Ovary (tissue), 9 donors: ENCODE data around the gene MYOM1. TPM values are rescaled to one million over a fixed set of nuclear protein-coding genes. Genes with fewer than 3 reads are reported as not detected.
"Not testable (repeated sequence)": the region's sequence is repeated elsewhere in the genome, so short reads cannot be mapped to it uniquely, and the experiment has no call there.

Source experiments
- DNase-seq, 5 donors: peaks; one replicate each; pipeline ENCODE4 v3.0.0-alpha.2; 2019 to 2020
- H3K27ac ChIP-seq, 2 donors: fragments of 200-600 bp; one replicate each; pipeline versions ENCODE4 v1.5.1 to v1.8.0; 2019 to 2022
- H3K27me3 ChIP-seq: fragments of 200-600 bp; one replicate; pipeline ENCODE4 v1.8.0; 2022
- H3K36me3 ChIP-seq: fragments of 200-600 bp; sonication (generic); one replicate; pipeline ENCODE4 v1.5.1; 2019
- H3K4me1 ChIP-seq: one replicate; pipeline ENCODE4 v1.8.1; 2013; ENCODE audit warnings: mild to moderate bottlenecking, moderate library complexity; ENCODE audit not compliant: insufficient read depth
- H3K4me3 ChIP-seq: fragments of 200-600 bp; sonication (generic); one replicate; pipeline ENCODE4 v1.5.1; 2017
- H3K9me3 ChIP-seq, 2 donors: fragments of 200-600 bp in 1 of 2; sonication (generic) in 1 of 2; one replicate each; pipeline versions ENCODE4 v1.5.1 to v1.8.1; 2013 to 2019; ENCODE audit warnings: mild to moderate bottlenecking in 1 of 2, moderate library complexity in 1 of 2
- CTCF ChIP-seq, 3 donors: fragments of 450-650 bp in 2 of 3; fragments of 200-600 bp in 1 of 3; IDR thresholded peaks; one replicate each; pipeline versions ENCODE4 v1.5.1 to v1.8.0; 2016 to 2022; ENCODE audit warnings: antibody characterized with exemption in 3 of 3, mild to moderate bottlenecking in 1 of 3
- EP300 ChIP-seq: sonication (generic); formaldehyde crosslinking; IDR thresholded peaks from one replicate; pipeline ENCODE4 v1.6.1; 2017; ENCODE audit warnings: antibody characterized with exemption
- POLR2A ChIP-seq: fragments of 450-650 bp; IDR thresholded peaks from one replicate; pipeline ENCODE4 v1.6.1; 2017; ENCODE audit warnings: antibody characterized with exemption, mild to moderate bottlenecking, moderate library complexity
- WGBS, 3 donors: extraction: QIAGEN DNeasy Blood & Tissue Kit in 1 of 3; methylation state at CpG; one replicate each; pipeline versions ENCODE4 v1.1.5 to v1.1.7; 2013 to 2017; 5-methylcytosine and 5-hydroxymethylcytosine counted together
- intact Hi-C, 4 donors: fragments of 100-400 bp; cut with DNase I; formaldehyde crosslinking; loops; one replicate each; pipeline versions ENCODE4 v1.11.0 to v1.15.1; 2022 to 2023
- polyA plus RNA-seq, 2 donors: library from polyadenylated mRNA; stranded (reverse); fragments of 200-250 nt in 1 of 2; fragments of 350-450 nt in 1 of 2; fragmentation: Illumina TruSeq in 1 of 2; extraction: RNeasy Lipid Tissue Mini Kit (QIAGEN cat#74804) in 1 of 2; gene quantifications; one replicate each; pipeline ENCODE4 v1.2.3, GENCODE V29; 2013 to 2014
- total RNA-seq, 7 donors: library from RNA; depleted of rRNA in 2 of 7; stranded (reverse); fragments of >200 nt in 2 of 7; fragmentation: NEBNext Ultra II Directional in 3 of 7; extraction: Animal tissue kit (Norgen Biotek cat#: 25700) in 3 of 7; gene quantifications; one replicate each; pipeline versions ENCODE4 v1.1.0 to v1.2.4, GENCODE V29; 2016 to 2023
- donor health status: DM: no; HTN: no; CAD: no; lungs with moderate emphysema.
- donor health status: DM: no; HTN: no; CAD: no.
- donor health status: Bipolar disorder and iron deficiency.
- donor health status: DM: yes; HTN: yes; CAD: no.
- donor health status: DM: no; HTN: no; CAD: no.
- donor health status: DM: yes; HTN: yes; CAD: no.

Gene MYOM1
- total and polyA plus RNA-seq, 9 donors = 0.69 to 21.0 (median 3.6) TPM

GRCh38 chr18:3074087-3074486 lies 145.7 kb downstream of the MYOM1 start:
- H3K27ac ChIP-seq = no peak overlapping the region
- intact Hi-C loops = no loop called here
- no peak for TF ChIP-seq POLR2A

GRCh38 chr18:3073353-3073752 lies 146.4 kb downstream of the MYOM1 start:
- H3K9me3 ChIP-seq, H3K4me3 ChIP-seq, H3K4me1 ChIP-seq, H3K27me3 ChIP-seq, H3K27ac ChIP-seq, DNase-seq, H3K36me3 ChIP-seq, intact Hi-C loops: not testable (repeated sequence)
- WGBS, 3 donors = 98 to 99% (median 98%) methylated on average over 3 of the region's 3 CpGs

More at GRCh38 chr18:3074087-3074486, 145.7 kb downstream of the MYOM1 start:
- Histone ChIP-seq H3K27me3 (no peaks in the 10 kb centered on the region), H3K36me3 (no peaks in the 10 kb centered on the region), H3K9me3 (no peaks in the 10 kb centered on the region), H3K4me1 (no peaks in the 10 kb centered on the region), H3K4me3 (no peak overlapping the region)
- DNase-seq = no peak

- intact Hi-C loops = no loop called here
- Histone ChIP-seq H3K9me3 (no peaks in the 10 kb centered on the region), H3K4me1 (no peaks in the 10 kb centered on the region), H3K36me3 (no peaks in the 10 kb centered on the region), H3K27ac (no peak overlapping the region), H3K4me3 (no peak overlapping the region), H3K27me3 (no peaks in the 10 kb centered on the region)
- DNase-seq = no peak
- 89 to 93% (median 90%) methylated on average over 5 of the region's 5 CpGs for WGBS, 3 donors
- TF ChIP-seq EP300 = no peak
- TF ChIP-seq POLR2A = no peak
- TF ChIP-seq CTCF (IDR thresholded peaks at IDR 0.05) = no peak
Measured at GRCh38 chr18:3071676-3072075, 148.1 kb downstream of the MYOM1 start.

GRCh38 chr18:3069671-3070433 lies 149.9 kb downstream of the MYOM1 start:
- no peak overlapping the region for H3K4me3 ChIP-seq
- DNase-seq = no peak
- H3K36me3 ChIP-seq = no peaks in the 10 kb centered on the region
- H3K27ac ChIP-seq = no peak overlapping the region
- intact Hi-C loops = loop anchor here in 1 of 4 donors (10.0 kb wide), 1 partner anchor 145 kb away; no protein-coding TSS in a partner anchor
- WGBS, 3 donors = 82 to 87% (median 85%) methylated on average over 5 of the region's 5 CpGs
- H3K9me3 ChIP-seq = no peaks in the 10 kb centered on the region
- no peaks in the 10 kb centered on the region for H3K4me1 ChIP-seq
- no peaks in the 10 kb centered on the region for H3K27me3 ChIP-seq
- TF ChIP-seq EP300 (no peak), CTCF (IDR thresholded peaks at IDR 0.05) (no peak), POLR2A (no peak)

- no peak for DNase-seq
- H3K36me3 ChIP-seq = no peaks in the 10 kb centered on the region
- no peak overlapping the region for H3K27ac ChIP-seq
- TF ChIP-seq CTCF (IDR thresholded peaks at IDR 0.05) = no peak
- no peak for TF ChIP-seq EP300
- no peaks in the 10 kb centered on the region for H3K27me3 ChIP-seq
- H3K9me3 ChIP-seq = no peaks in the 10 kb centered on the region
- intact Hi-C loops = loop anchor here in 1 of 4 donors (10.0 kb wide), 1 partner anchor 143 kb away; no protein-coding TSS in a partner anchor
- H3K4me1 ChIP-seq = no peaks in the 10 kb centered on the region
- no peak overlapping the region for H3K4me3 ChIP-seq
- 62 to 72% (median 62%) methylated on average over 5 of the region's 5 CpGs for WGBS, 3 donors
Measured at GRCh38 chr18:3067722-3068121, 152.0 kb downstream of the MYOM1 start.
